Heart left ventricle (tissue), 13 donors: ENCODE data around the gene KIFBP.

Experiments
- POLR2A ChIP-seq, 2 donors: fragments of 450-650 bp; IDR thresholded peaks; one replicate each; pipeline ENCODE4 v1.6.1; 2017; ENCODE audit warnings: antibody characterized with exemption in 2 of 2, mild to moderate bottlenecking in 2 of 2, moderate library complexity in 2 of 2
- TF ChIP-seq, protein P1 (sequence below), 12 donors: fragments of 200-600 bp; sonication (generic) in 4 of 12; IDR thresholded peaks; one replicate each; pipeline versions ENCODE4 v1.5.0 to v1.8.0; 2018 to 2022; ENCODE audit warnings: antibody characterized with exemption in 12 of 12, mild to moderate bottlenecking in 5 of 12
- donor health status: ischemic (EF 13 %, LVEDD 7.1; RV severe dilation, severe dysfunction).
- donor health status: DM: no; HTN: yes; CAD: no.
- donor health status: DM: no; HTN: no; CAD: no.
- donor health status: ischemic (EF 25% LVEDD 6.9; RV normal size, moderate dysfunction).
- donor health status: ischemic (EF 25% LVEDD 5.7; RV mildly dilated, moderate dysfunction).
- donor health status: ischemic (EF 35%, LVEDD 5.7; RV mildly dilated, moderate dysfunction).
- donor health status: nonischemic (EF 11% LVEDD 7.7; RV severe dilation, severe dysfunction).
- donor health status: DM: yes; HTN: yes; CAD: no.
- donor health status: PGD.
- donor health status: ischemic (EF 29% LVEDD 5.4; RV normal size, mild dysfunction).
- donor health status: nonischemic (EF 23%, LVEDD 6.1; RV moderate dilation, normal function).

DNA sequence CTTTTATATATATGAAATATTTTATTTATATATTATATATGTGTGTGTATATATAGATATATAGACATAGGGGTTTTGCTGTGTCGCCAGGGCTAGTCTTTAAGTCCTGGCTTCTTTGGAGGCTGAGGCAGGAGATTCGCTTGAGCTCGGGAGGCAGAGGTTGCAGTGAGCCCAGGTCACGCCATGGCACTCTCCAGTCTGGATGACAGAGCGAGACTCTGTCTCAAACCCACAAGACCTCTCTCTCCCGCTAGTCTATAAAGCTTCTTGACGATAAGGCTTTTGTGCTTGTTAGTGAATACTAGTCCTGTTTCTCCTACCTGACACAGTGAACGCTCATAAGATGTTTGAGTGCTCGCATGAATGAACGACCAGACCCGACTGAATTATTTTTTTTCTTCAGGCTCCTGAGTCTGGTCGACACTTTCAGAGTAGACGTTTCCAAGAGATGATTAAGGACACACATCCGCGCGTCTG is 33.2 kb upstream of the KIFBP start:
- TF ChIP-seq, protein P1, sequence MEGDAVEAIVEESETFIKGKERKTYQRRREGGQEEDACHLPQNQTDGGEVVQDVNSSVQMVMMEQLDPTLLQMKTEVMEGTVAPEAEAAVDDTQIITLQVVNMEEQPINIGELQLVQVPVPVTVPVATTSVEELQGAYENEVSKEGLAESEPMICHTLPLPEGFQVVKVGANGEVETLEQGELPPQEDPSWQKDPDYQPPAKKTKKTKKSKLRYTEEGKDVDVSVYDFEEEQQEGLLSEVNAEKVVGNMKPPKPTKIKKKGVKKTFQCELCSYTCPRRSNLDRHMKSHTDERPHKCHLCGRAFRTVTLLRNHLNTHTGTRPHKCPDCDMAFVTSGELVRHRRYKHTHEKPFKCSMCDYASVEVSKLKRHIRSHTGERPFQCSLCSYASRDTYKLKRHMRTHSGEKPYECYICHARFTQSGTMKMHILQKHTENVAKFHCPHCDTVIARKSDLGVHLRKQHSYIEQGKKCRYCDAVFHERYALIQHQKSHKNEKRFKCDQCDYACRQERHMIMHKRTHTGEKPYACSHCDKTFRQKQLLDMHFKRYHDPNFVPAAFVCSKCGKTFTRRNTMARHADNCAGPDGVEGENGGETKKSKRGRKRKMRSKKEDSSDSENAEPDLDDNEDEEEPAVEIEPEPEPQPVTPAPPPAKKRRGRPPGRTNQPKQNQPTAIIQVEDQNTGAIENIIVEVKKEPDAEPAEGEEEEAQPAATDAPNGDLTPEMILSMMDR (IDR thresholded peaks at IDR 0.05): no peak
- no peak for TF ChIP-seq POLR2A (IDR thresholded peaks at IDR 0.05)
